A549 (cell line): ENCODE results near the gene ATP5ME. TPM values are rescaled to one million over a fixed set of nuclear protein-coding genes. Genes with fewer than 3 reads are reported as not detected.
"Not testable (repeated sequence)": the region's sequence is repeated elsewhere in the genome, so short reads cannot be mapped to it uniquely, and the experiment has no call there.

Source experiments
- ATAC-seq, 2 experiments: fragments of 200-7000 bp in 1 of 2; fragments of >200 bp in 1 of 2; cut with Nextera tagmentation in 1 of 2; cut with Tn5 transposase in 1 of 2; 3 replicates each; pipeline versions ENCODE4 v1.8.0 to v1.9.1; 2018 to 2020; ENCODE audit warnings: mild to moderate bottlenecking in 1 of 2, moderate library complexity in 1 of 2
- CTCF ChIA-PET: fragments of 300-600 bp; sonication (Branson Sonifier 250); formaldehyde crosslinking; extraction: SDS; loops from one replicate; lab custom pipeline; 2021; ENCODE audit warnings: antibody characterized with exemption, inconsistent platforms; lab: Yijun Ruan, JAX
- POLR2A ChIA-PET: fragments of 350-600 bp; formaldehyde crosslinking; extraction: SDS; loops from one replicate; lab custom pipeline; 2021; ENCODE audit warnings: antibody characterized with exemption, inconsistent platforms; lab: Yijun Ruan, JAX
- DNase-seq, 2 experiments: peaks; one replicate each; pipeline versions ENCODE4 v3.0.0 to v3.0.0-alpha.2; 2011 to 2016; ENCODE audit warnings: low read depth in 1 of 2, low spot score in 1 of 2
- FAIRE-seq: peaks from 2 replicates; lab custom pipeline; 2011; peaks lifted over from hg19 to GRCh38; lab: Jason Lieb, UNC
- H3K27ac ChIP-seq, 2 experiments: fragments of >200 bp; sonication (Bioruptor Twin); formaldehyde crosslinking; 3 replicates each; pipeline ENCODE4 v1.5.1; 2016 to 2017
- H3K4me1 ChIP-seq: fragments of >200 bp; sonication (Bioruptor Twin); formaldehyde crosslinking; 3 replicates; pipeline ENCODE4 v1.6.1; 2016
- H3K4me2 ChIP-seq: fragments of >200 bp; sonication (Bioruptor Twin); formaldehyde crosslinking; 3 replicates; pipeline ENCODE4 v1.6.1; 2016
- H3K4me3 ChIP-seq: fragments of >200 bp; sonication (Bioruptor Twin); formaldehyde crosslinking; 3 replicates; pipeline ENCODE4 v1.5.1; 2016
- H3K9me3 ChIP-seq: fragments of >200 bp; sonication (Bioruptor Twin); formaldehyde crosslinking; 3 replicates; pipeline ENCODE4 v1.6.1; 2016
- CHD4 ChIP-seq: fragments of 200-600 bp; sonication (generic); IDR thresholded peaks from 2 replicates; pipeline ENCODE4 v1.6.1; 2016; ENCODE audit warnings: antibody characterized with exemption, mild to moderate bottlenecking, borderline replicate concordance
- EHF ChIP-seq: fragments of 250-450 bp; sonication (Bioruptor Pico); IDR thresholded peaks from 2 replicates; pipeline ENCODE4 v1.5.0; 2020; ENCODE audit warnings: mild to moderate bottlenecking
- EHMT2 ChIP-seq: fragments of 200-600 bp; sonication (generic); IDR thresholded peaks from 2 replicates; pipeline ENCODE4 v1.6.1; 2016; ENCODE audit warnings: antibody characterized with exemption, low read depth, mild to moderate bottlenecking, moderate library complexity
- GATA3 ChIP-seq: IDR thresholded peaks from 2 replicates; pipeline ENCODE4 v1.6.1; 2012; ENCODE audit warnings: borderline replicate concordance
- HMGXB4 ChIP-seq: fragments of 250-450 bp; sonication (Bioruptor Pico); IDR thresholded peaks from 2 replicates; pipeline ENCODE4 v1.5.0; 2021; ENCODE audit warnings: mild to moderate bottlenecking, moderate library complexity, borderline replicate concordance
- HOXB13 ChIP-seq: fragments of 250-450 bp; sonication (Bioruptor Pico); IDR thresholded peaks from 2 replicates; pipeline ENCODE4 v1.5.0; 2020; ENCODE audit warnings: low read depth, mild to moderate bottlenecking, moderate library complexity
- MAFK ChIP-seq: fragments of 450-650 bp; IDR thresholded peaks from 2 replicates; pipeline ENCODE4 v1.6.1; 2014; ENCODE audit not compliant: partially characterized antibody
- NFE2L2 ChIP-seq: fragments of 150-350 bp; conservative IDR thresholded peaks from 2 replicates; pipeline ENCODE4 v1.6.1; 2014; ENCODE audit warnings: low read length
- POLR2AphosphoS2 ChIP-seq: conservative IDR thresholded peaks from 2 replicates; pipeline ENCODE4 v1.6.1; 2012; ENCODE audit warnings: low read length, improper control_type of control experiment, inconsistent platforms
- RFX5 ChIP-seq: fragments of 450-650 bp; IDR thresholded peaks from 2 replicates; pipeline ENCODE4 v1.7.1; 2014; ENCODE audit warnings: antibody characterized with exemption, mild to moderate bottlenecking, moderate library complexity
- SREBF2 ChIP-seq: fragments of 450-650 bp; IDR thresholded peaks from 2 replicates; pipeline ENCODE4 v1.6.1; 2014; ENCODE audit warnings: mild to moderate bottlenecking, moderate library complexity
- TFCP2L1 ChIP-seq: fragments of 250-450 bp; sonication (Bioruptor Pico); IDR thresholded peaks from 2 replicates; pipeline ENCODE4 v1.5.0; 2021; ENCODE audit warnings: mild to moderate bottlenecking
- ZSCAN20 ChIP-seq: fragments of 250-450 bp; sonication (Bioruptor Pico); IDR thresholded peaks from 2 replicates; pipeline ENCODE4 v1.8.0; 2022; ENCODE audit warnings: mild to moderate bottlenecking, moderate library complexity
- WGBS: methylation state at CpG from one replicate; pipeline ENCODE4 v1.1.6; 2017; ENCODE audit errors: missing lambda C conversion rate; 5-methylcytosine and 5-hydroxymethylcytosine counted together
- polyA plus RNA-seq, 4 experiments: library from polyadenylated mRNA; depleted of rRNA in 3 of 4; stranded (reverse); fragments of >200 nt; fragmentation: RNase III in 1 of 4; extraction: RNeasy Plus Mini Kit Qiagen cat#74134 plus additional on column Dnase treatment in 1 of 4; gene quantifications; 2 replicates in 3 of 4; 3 replicates in 1 of 4; pipeline ENCODE4 v1.2.3, GENCODE V29; 2011 to 2017
- TF ChIP-seq, protein P1 (sequence below): IDR thresholded peaks from 2 replicates; pipeline ENCODE4 v1.6.1; 2012; ENCODE audit warnings: low read depth, borderline replicate concordance
- TF ChIP-seq, protein P2 (sequence below): IDR thresholded peaks from 2 replicates; pipeline ENCODE4 v1.6.1; 2012
- TF ChIP-seq, protein P3 (sequence below): fragments of 250-450 bp; sonication (Bioruptor Pico); IDR thresholded peaks from 2 replicates; pipeline ENCODE4 v1.5.0; 2020; ENCODE audit warnings: low read depth, mild to moderate bottlenecking, moderate library complexity
- TF ChIP-seq, protein P4 (sequence below): fragments of >200 bp; sonication (Bioruptor Twin); formaldehyde crosslinking; IDR thresholded peaks from 3 replicates; pipeline ENCODE4 v1.5.1; 2016
- TF ChIP-seq, protein P5 (sequence below): fragments of 450-650 bp; IDR thresholded peaks from 2 replicates; pipeline ENCODE4 v1.6.1; 2014; ENCODE audit warnings: antibody characterized with exemption

ATP5ME gene
- polyA plus RNA-seq, 2 of the 4 experiments (the other 2 are of a cell fraction), result 198 to 659 TPM

GRCh38 chr4:635851-636627 lies 38.0 kb downstream of the ATP5ME start:
- TF ChIP-seq, protein P1, sequence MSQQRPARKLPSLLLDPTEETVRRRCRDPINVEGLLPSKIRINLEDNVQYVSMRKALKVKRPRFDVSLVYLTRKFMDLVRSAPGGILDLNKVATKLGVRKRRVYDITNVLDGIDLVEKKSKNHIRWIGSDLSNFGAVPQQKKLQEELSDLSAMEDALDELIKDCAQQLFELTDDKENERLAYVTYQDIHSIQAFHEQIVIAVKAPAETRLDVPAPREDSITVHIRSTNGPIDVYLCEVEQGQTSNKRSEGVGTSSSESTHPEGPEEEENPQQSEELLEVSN, result no peak
- no peak for TF ChIP-seq CHD4
- no peak for TF ChIP-seq RFX5
- TF ChIP-seq EHF (CRISPR knock-in tag), result no peak
- TF ChIP-seq, protein P2, sequence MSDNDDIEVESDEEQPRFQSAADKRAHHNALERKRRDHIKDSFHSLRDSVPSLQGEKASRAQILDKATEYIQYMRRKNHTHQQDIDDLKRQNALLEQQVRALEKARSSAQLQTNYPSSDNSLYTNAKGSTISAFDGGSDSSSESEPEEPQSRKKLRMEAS, result no peak
- TF ChIP-seq, protein P3, sequence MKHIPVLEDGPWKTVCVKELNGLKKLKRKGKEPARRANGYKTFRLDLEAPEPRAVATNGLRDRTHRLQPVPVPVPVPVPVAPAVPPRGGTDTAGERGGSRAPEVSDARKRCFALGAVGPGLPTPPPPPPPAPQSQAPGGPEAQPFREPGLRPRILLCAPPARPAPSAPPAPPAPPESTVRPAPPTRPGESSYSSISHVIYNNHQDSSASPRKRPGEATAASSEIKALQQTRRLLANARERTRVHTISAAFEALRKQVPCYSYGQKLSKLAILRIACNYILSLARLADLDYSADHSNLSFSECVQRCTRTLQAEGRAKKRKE (CRISPR knock-in tag), result no peak
- no peak for TF ChIP-seq POLR2AphosphoS2
- TF ChIP-seq HOXB13 (CRISPR knock-in tag), result no peak
- TF ChIP-seq, protein P4, sequence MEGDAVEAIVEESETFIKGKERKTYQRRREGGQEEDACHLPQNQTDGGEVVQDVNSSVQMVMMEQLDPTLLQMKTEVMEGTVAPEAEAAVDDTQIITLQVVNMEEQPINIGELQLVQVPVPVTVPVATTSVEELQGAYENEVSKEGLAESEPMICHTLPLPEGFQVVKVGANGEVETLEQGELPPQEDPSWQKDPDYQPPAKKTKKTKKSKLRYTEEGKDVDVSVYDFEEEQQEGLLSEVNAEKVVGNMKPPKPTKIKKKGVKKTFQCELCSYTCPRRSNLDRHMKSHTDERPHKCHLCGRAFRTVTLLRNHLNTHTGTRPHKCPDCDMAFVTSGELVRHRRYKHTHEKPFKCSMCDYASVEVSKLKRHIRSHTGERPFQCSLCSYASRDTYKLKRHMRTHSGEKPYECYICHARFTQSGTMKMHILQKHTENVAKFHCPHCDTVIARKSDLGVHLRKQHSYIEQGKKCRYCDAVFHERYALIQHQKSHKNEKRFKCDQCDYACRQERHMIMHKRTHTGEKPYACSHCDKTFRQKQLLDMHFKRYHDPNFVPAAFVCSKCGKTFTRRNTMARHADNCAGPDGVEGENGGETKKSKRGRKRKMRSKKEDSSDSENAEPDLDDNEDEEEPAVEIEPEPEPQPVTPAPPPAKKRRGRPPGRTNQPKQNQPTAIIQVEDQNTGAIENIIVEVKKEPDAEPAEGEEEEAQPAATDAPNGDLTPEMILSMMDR, result no peak
- no peak for TF ChIP-seq SREBF2
- no peak for TF ChIP-seq ZSCAN20 (CRISPR knock-in tag)
- TF ChIP-seq GATA3, result no peak
- TF ChIP-seq EHMT2, result no peak
- TF ChIP-seq TFCP2L1 (CRISPR knock-in tag), result no peak
- TF ChIP-seq HMGXB4 (CRISPR knock-in tag), result no peak
- TF ChIP-seq, protein P5, sequence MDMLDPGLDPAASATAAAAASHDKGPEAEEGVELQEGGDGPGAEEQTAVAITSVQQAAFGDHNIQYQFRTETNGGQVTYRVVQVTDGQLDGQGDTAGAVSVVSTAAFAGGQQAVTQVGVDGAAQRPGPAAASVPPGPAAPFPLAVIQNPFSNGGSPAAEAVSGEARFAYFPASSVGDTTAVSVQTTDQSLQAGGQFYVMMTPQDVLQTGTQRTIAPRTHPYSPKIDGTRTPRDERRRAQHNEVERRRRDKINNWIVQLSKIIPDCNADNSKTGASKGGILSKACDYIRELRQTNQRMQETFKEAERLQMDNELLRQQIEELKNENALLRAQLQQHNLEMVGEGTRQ, result no peak
- TF ChIP-seq NFE2L2, result no peak
- TF ChIP-seq MAFK, result no peak
- TF ChIP-seq, all 56 proteins: peak for 0
- 8% methylated on average over 10 of the region's 22 CpGs for WGBS
- H3K4me2 ChIP-seq, result no peak overlapping the region
- H3K4me1 ChIP-seq, result no peaks in the 10 kb centered on the region
- CTCF ChIA-PET, result no interaction called here
- H3K4me3 ChIP-seq, result no peak overlapping the region
- no peaks in the 10 kb centered on the region for H3K9me3 ChIP-seq
- DNase-seq (no peak), ATAC-seq (no peak), FAIRE-seq (no peak)
- POLR2A ChIA-PET, result no interaction called here
- H3K27ac ChIP-seq, result no peak overlapping the region

GRCh38 chr4:635066-635835 lies 38.8 kb downstream of the ATP5ME start:
- ATAC-seq, FAIRE-seq, CTCF ChIA-PET, H3K4me3 ChIP-seq, H3K4me2 ChIP-seq, H3K9me3 ChIP-seq, H3K27ac ChIP-seq, POLR2A ChIA-PET, DNase-seq, H3K4me1 ChIP-seq: not testable (repeated sequence)
- 54% methylated on average over 23 of the region's 46 CpGs for WGBS
